Mucosa of stomach (tissue), 1 donor: ENCODE measurements around the gene TNFRSF8.

Source experiments
- H3K27me3 ChIP-seq: one replicate; pipeline ENCODE4 v1.7.0; 2013; ENCODE audit warnings: mild to moderate bottlenecking, low read length; ENCODE audit not compliant: control insufficient read depth, insufficient read depth
- H3K36me3 ChIP-seq: one replicate; pipeline ENCODE4 v1.7.0; 2013; ENCODE audit warnings: low read length; ENCODE audit not compliant: control insufficient read depth, insufficient read depth
- H3K4me1 ChIP-seq: one replicate; pipeline ENCODE4 v1.7.0; 2013; ENCODE audit warnings: mild to moderate bottlenecking, low read length; ENCODE audit not compliant: control insufficient read depth, insufficient read depth
- H3K4me3 ChIP-seq: one replicate; pipeline ENCODE4 v1.7.0; 2013; ENCODE audit warnings: low read length
- H3K9ac ChIP-seq: one replicate; pipeline ENCODE4 v1.7.0; 2013; ENCODE audit warnings: mild to moderate bottlenecking, low read length, moderate library complexity
- H3K9me3 ChIP-seq: one replicate; pipeline ENCODE4 v1.7.0; 2013; ENCODE audit warnings: mild to moderate bottlenecking, low read length, moderate library complexity; ENCODE audit not compliant: control insufficient read depth
- donor health status: Pancreatic carcinoma.

The TNFRSF8 gene

GRCh38 chr1:12057382-12057781 is 5.7 kb upstream of the TNFRSF8 start:
- no peak overlapping the region for H3K9ac ChIP-seq

GRCh38 chr1:12057940-12058687 is 5.0 kb upstream of the TNFRSF8 start:
- Histone ChIP-seq H3K4me1 (no peaks in the 10 kb centered on the region), H3K4me3 (no peak overlapping the region), H3K9me3 (no peaks in the 10 kb centered on the region), H3K9ac (no peak overlapping the region), H3K36me3 (no peaks in the 10 kb centered on the region), H3K27me3 (peaks cover 21% of the 10 kb centered on the region)

More at GRCh38 chr1:12057382-12057781, 5.7 kb upstream of the TNFRSF8 start:
- Histone ChIP-seq H3K4me3 (no peak overlapping the region), H3K27me3 (peaks cover 17% of the 10 kb centered on the region), H3K36me3 (no peaks in the 10 kb centered on the region), H3K4me1 (peaks cover under 1% of the 10 kb centered on the region), H3K9me3 (no peaks in the 10 kb centered on the region)

- H3K4me1 ChIP-seq, result no peaks in the 10 kb centered on the region
- H3K9me3 ChIP-seq, result no peaks in the 10 kb centered on the region
- peaks cover 33% of the 10 kb centered on the region for H3K27me3 ChIP-seq
- no peaks in the 10 kb centered on the region for H3K36me3 ChIP-seq
- H3K9ac ChIP-seq, result no peak overlapping the region
- no peak overlapping the region for H3K4me3 ChIP-seq
These were observed 3.9 kb upstream of the TNFRSF8 start for GRCh38 chr1:12059226-12059625.

GRCh38 chr1:12059722-12060464 is 3.2 kb upstream of the TNFRSF8 start:
- Histone ChIP-seq H3K36me3 (no peaks in the 10 kb centered on the region), H3K4me3 (no peak overlapping the region), H3K9me3 (no peaks in the 10 kb centered on the region), H3K4me1 (no peaks in the 10 kb centered on the region), H3K9ac (no peak overlapping the region), H3K27me3 (peaks cover 39% of the 10 kb centered on the region)

GRCh38 chr1:12060500-12060899 is 2.6 kb upstream of the TNFRSF8 start:
- Histone ChIP-seq H3K9me3 (no peaks in the 10 kb centered on the region), H3K4me1 (no peaks in the 10 kb centered on the region), H3K36me3 (no peaks in the 10 kb centered on the region), H3K27me3 (peaks cover 42% of the 10 kb centered on the region), H3K4me3 (no peak overlapping the region), H3K9ac (no peak overlapping the region)

- Histone ChIP-seq H3K9me3 (no peaks in the 10 kb centered on the region), H3K9ac (no peak overlapping the region), H3K4me1 (no peaks in the 10 kb centered on the region), H3K4me3 (no peak overlapping the region), H3K27me3 (peaks cover 56% of the 10 kb centered on the region), H3K36me3 (no peaks in the 10 kb centered on the region)
These were observed 1.2 kb downstream of the TNFRSF8 start for GRCh38 chr1:12064073-12064969.

- H3K36me3 ChIP-seq, result no peaks in the 10 kb centered on the region
- no peaks in the 10 kb centered on the region for H3K9me3 ChIP-seq
- no peaks in the 10 kb centered on the region for H3K4me1 ChIP-seq
- H3K9ac ChIP-seq, result no peak overlapping the region
- H3K27me3 ChIP-seq, result peaks cover 56% of the 10 kb centered on the region
- no peak overlapping the region for H3K4me3 ChIP-seq
These were observed 2.8 kb downstream of the TNFRSF8 start for GRCh38 chr1:12065872-12066271.

- Histone ChIP-seq H3K9ac (no peak overlapping the region), H3K27me3 (peaks cover 40% of the 10 kb centered on the region), H3K4me3 (no peak overlapping the region), H3K9me3 (no peaks in the 10 kb centered on the region), H3K4me1 (no peaks in the 10 kb centered on the region), H3K36me3 (no peaks in the 10 kb centered on the region)
These were observed 5.1 kb downstream of the TNFRSF8 start for GRCh38 chr1:12067900-12068821.

- no peaks in the 10 kb centered on the region for H3K4me1 ChIP-seq
- no peaks in the 10 kb centered on the region for H3K36me3 ChIP-seq
- H3K4me3 ChIP-seq, result no peak overlapping the region
- no peak overlapping the region for H3K9ac ChIP-seq
- no peaks in the 10 kb centered on the region for H3K9me3 ChIP-seq
- H3K27me3 ChIP-seq, result peaks cover 24% of the 10 kb centered on the region
These were observed 6.6 kb downstream of the TNFRSF8 start for GRCh38 chr1:12069623-12070244.

- no peaks in the 10 kb centered on the region for H3K4me1 ChIP-seq
- H3K27me3 ChIP-seq, result peaks cover 13% of the 10 kb centered on the region
- no peaks in the 10 kb centered on the region for H3K9me3 ChIP-seq
- H3K4me3 ChIP-seq, result no peak overlapping the region
- no peaks in the 10 kb centered on the region for H3K36me3 ChIP-seq
- H3K9ac ChIP-seq, result no peak overlapping the region
These were observed 8.8 kb downstream of the TNFRSF8 start for GRCh38 chr1:12071892-12072291.

- no peaks in the 10 kb centered on the region for H3K9me3 ChIP-seq
- H3K9ac ChIP-seq, result no peak overlapping the region
- H3K36me3 ChIP-seq, result no peaks in the 10 kb centered on the region
- H3K4me1 ChIP-seq, result no peaks in the 10 kb centered on the region
- H3K27me3 ChIP-seq, result peaks cover 13% of the 10 kb centered on the region
- H3K4me3 ChIP-seq, result no peak overlapping the region
These were observed 9.6 kb downstream of the TNFRSF8 start for GRCh38 chr1:12072741-12073140.
